ENCODE results near the gene KIN.
"Not testable (repeated sequence)": the region's sequence is repeated elsewhere in the genome, so short reads cannot be mapped to it uniquely, and the experiment has no call there.

KIN gene

GRCh38 chr10:7792541-7792940, 4.7 kb upstream of the KIN start:
- no peak for DNase-seq

- DNase-seq, result no peak
These were observed 1.6 kb upstream of the KIN start for GRCh38 chr10:7789390-7789789.

GRCh38 chr10:7788639-7789286, 970 bp upstream of the KIN start:
- DNase-seq, result no peak

DNA sequence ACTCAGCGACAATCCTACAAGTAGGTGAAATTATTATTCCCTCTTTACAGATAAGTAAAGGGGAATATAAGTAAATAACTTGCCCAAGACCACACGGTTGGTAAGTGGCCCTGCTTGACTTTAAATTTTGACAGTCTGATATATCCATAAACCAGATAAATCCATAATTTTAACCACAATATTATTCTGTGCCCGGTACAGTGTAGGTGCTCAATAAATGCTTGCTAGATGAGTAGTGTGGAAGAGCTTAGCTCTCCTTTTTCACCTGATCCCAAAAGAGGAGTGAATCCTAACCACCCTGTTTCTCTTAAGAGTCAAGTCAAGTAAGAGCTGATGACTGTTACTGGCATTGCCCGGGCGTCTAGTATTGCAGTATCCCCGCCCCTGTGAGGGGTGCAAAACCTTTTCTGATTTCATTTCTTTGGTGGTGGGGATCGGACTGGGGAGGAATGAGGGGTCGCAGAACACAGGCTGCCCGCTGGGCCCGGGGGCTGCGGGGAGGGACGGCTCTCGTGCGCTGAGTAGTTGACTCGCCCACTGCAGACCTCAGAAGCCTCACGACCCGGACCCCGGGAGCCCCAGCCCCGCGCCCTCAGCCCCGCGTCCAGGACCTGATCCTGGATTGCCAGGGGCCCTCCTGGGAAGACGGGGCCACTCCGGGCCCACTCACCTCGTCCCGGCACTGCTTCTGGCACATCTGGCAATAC, 490 bp downstream of the KIN start:
- DNase-seq, result no peak

- DNase-seq, result no peak
These were observed 1.4 kb downstream of the KIN start for GRCh38 chr10:7786430-7786829.

GRCh38 chr10:7782194-7782593, 5.6 kb downstream of the KIN start:
- DNase-seq, result not testable (repeated sequence)

DNA sequence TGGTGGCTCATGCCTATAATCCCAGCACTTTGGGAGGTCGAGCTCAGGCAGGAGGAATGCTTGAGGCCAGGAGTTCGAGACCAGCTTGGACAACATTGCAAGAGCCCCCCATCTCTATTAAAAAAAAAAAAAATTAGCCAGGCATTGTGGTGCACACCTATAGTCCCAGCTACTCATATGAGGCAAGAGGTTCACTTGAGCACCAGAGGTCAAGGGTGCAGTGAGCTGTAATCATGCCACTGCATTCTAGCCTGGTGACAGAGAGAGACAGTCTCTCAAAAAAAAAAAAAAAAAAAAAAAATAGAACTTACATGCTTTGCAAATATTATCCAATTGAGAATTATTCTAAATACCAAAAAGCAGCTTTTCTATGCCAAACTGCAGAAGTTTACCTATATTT, 11.0 kb downstream of the KIN start:
- no peak for DNase-seq

- no peak for DNase-seq
These were observed 13.7 kb downstream of the KIN start for GRCh38 chr10:7773845-7774801.

DNA sequence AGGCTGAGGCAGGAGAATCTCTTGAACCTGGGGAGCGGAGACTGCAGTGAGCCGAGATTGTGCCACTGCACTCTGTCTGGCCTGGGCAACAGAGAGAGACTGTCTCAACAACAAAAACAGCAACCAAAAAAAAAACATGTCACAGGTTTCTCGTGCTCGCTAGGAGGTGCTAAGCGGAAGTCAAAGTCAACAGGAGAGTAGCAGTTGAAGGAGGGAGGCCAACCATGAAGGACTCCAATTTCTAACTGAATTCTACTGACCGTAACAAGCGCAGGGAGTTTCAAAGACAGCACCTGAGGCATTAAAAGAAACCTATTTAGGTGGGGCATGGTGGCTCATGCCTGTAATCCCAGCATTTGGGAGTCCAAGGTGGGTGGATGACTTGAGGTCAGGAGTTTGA, 19.4 kb downstream of the KIN start:
- DNase-seq, result no peak

DNA sequence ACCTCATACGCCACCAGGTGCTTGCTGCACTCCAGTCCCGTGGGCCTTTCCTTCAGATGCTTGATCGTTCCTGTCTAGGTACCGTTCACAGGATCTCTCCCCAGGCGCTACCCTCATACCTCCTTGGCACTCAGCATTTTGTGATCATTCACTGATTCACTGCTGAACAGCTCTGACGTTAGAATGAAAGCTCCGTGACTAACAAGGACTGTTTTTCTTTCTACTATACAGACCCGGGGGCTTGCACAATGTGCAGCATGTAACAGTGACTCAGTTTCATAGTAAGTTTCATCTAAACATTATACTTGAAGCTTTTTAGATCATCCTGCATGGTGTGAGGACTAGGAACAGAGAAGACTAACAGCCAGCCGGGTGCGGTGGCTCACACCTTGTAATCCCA, 20.6 kb downstream of the KIN start:
- no peak for DNase-seq

- DNase-seq, result no peak
These were observed 21.6 kb downstream of the KIN start for GRCh38 chr10:7766241-7766640.

DNA sequence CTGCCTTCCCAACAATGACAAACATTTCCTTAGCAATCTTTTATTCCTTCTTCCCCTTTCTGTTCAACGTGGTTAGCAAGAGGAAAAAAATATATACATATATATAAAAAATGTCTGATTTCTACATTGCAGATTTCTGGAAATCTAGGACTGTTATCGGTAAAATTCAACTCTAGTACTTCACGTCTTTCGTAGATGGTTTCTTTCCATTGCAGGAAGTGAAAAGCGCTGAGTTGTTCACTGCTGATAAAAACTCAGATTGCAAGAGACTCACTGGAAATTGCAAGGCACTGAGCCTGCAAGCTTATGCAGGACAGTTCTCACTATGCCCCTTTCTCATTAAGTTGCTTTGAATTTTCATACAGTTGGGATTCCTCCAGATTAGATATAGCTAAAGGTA, 23.9 kb downstream of the KIN start:
- no peak for DNase-seq

DNA sequence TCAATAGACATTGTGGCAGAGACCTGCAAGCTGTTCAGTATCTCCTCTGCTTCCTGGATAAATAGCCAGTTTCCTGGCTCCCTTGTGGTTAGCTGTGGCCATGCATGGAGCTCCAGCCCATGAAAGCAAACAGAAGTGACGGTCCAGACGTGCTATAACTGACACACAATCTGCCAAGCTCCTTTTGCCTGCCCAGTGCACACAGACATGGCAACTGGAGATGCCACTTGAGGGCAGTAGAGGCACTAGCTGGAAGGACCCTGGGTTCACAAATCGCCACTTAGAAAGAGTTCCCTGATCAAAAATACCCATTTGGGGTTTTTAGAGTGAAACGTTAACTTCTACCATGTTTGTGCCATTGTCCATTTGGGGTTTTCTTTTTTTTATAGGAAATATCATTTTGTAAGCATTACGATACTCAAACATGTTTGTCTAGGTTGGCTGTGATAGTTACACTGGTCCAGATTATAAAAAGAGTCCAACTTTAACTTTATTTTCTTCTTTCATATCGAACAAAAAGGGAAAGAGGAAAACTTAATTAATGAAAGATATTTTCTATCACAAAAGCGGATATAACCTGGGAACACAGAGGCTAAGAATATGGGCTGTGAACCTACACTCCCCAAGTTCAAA, 31.3 kb downstream of the KIN start:
- DNase-seq, result no peak

DNA sequence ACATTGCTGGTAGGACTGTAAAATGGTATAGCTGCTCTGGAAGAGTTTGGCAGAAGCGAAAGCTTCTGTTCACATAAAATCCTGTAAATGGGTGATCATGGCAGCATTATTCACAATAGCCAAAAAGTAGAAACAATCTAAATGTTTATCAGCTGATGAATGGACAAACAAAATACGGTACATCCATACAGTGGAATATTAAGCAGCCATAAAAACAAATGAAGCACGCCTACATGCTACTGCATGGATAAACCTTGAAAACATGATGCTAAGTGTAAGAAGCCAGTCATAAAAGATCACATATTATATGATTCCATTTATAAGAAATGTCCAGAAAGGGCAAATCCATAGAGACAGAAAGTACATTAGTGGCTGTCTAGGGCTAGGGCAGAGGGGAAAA, 32.7 kb downstream of the KIN start:
- no peak for DNase-seq

DNA sequence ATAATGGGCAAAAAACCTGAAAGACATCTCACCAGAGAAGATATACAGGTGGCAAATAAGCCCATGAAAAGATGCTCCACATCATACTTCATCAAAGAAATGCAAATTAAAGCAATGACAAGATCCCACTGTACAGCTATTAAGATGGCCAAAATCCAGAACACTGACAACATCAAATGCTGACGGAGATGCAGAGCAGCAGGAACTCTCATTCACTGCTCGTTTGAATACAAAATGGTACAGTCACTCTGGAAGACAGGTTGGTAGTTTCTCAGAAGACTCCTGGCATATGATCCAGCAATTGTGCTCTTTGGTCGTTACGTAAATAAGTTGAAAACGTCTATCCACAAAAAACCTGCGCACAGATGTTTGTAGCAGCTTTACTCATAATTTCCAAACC, 35.5 kb downstream of the KIN start:
- no peak for DNase-seq

DNA sequence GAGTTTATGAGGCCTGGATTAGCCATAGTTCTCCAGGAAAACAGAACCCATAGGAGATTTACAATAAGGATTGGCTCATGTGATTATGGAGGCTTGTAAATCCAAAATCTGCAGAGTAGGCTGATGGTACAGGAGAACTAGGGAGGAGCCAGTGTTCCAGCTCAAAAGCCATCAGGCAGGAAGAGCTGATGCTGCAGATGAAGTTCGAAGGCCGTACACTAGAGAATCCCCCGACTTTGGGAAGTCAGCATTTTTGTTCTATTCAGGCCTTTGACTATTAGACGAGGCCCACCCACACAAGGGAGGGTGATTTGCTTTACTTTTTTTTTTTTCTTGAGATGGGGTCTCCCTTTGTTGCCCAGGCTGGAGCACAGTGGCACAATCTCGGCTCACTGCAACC, 37.6 kb downstream of the KIN start:
- no peak for DNase-seq

GRCh38 chr10:7748637-7749036, 39.2 kb downstream of the KIN start:
- not testable (repeated sequence) for DNase-seq

GRCh38 chr10:7744307-7744706, 43.5 kb downstream of the KIN start:
- no peak for DNase-seq

DNA sequence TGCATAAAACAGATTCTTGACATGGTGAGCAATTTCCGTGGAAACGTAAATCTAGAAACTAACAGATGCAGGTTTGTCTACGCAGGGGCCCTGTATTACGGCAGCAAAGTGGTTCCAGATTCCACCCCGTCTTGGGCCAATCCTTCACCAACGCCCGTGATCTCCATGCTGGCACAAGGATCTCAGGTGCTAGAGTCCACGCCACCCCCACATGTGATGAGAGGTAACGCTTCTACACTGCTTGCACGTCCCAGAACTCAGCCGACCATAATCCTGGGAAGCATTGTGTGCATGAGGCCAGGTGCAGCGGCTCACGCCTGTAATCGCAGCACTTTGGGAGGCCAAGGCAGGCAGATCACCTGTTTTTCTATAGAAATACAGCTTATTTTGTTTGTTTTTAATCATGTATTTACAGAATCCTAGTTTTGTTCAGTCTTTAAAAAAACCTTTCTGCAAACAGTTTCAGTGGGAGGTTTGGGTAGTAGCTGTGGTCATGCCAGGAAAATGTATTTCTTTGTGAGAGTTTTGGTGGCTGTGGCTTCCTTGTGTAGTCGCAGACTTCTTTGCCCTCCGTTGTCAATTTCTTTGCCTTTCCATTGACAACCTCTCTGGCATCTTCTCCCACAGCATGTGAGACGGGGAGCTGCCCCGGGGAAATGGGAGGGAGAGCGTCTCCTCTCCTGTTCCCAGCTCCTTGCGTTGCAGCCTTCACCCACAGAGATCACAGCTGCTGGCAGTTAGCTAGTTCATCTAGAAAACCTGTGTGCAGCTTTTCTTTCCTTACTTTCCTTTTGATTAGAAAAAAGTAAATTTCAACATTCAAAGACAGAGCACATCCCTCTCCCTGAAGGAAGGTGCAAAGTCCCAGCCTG, 49.0 kb downstream of the KIN start:
- no peak for DNase-seq

DNA sequence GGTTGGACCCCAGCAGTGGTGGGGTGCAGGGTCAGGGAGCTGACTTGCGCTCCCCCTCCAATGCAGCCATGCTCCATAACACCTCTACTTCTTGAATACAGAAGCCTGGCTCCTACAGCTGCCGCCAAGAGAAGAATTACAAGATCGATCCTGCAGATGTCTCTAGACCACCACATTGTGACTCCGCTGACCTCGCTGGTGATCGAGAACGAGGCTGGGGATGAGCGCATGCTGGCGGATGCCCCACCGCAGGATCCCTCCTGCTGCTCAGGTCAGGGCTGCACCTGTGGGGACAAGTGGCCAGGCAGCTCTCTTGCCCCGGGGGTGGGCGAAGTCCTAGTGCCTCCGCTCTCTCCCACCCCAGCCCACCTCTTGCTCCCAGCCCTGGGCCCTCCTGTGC, 53.0 kb downstream of the KIN start:
- DNase-seq, result no peak

GRCh38 chr10:7722927-7723529, 64.8 kb downstream of the KIN start:
- DNase-seq, result no peak

GRCh38 chr10:7720478-7720877, 67.3 kb downstream of the KIN start:
- no peak for DNase-seq

Measured in NCI-H1694 (cell line).